ENCODE data around the gene ATE1. TPM values are rescaled to one million over a fixed set of nuclear protein-coding genes. Genes with fewer than 3 reads are reported as not detected.

The ATE1 gene
- total and polyA plus RNA-seq, 2 donors (not counting 3 experiments of a cell fraction or from before 2014, with no cell fraction given) = 8.7 to 27.1 TPM

- ChIA-PET CTCF (interaction anchor here (1.8 kb wide), 1 partner anchor 115 kb away, joined by 6 read pairs; no protein-coding TSS in a partner anchor), POLR2A (no interaction called here)
- dilution Hi-C loops (cut with MboI; ENCODE audit: extremely low pct_ligation_motif_present, low sequenced_read_pairs) = no loop called here
Observed at GRCh38 chr10:121936295-121936694, 8.5 kb upstream of the ATE1 start.

More at GRCh38 chr10:121936295-121936694, 8.5 kb upstream of the ATE1 start:
- TF ChIP-seq GATA2 (IDR thresholded peaks at IDR 0.05; ENCODE audit: insufficient read depth, insufficient read length, low read depth, low read length) (no peak), JUN (IDR thresholded peaks at IDR 0.05; ENCODE audit: borderline replicate concordance, insufficient read depth, insufficient read length, low read depth) (no peak), CTCF (IDR thresholded peaks at IDR 0.05; ENCODE audit: extremely low read depth in 1 of 2, insufficient read depth in 1 of 2, low read depth in 1 of 2, low read length in 2 of 2) (no peak), MAX (IDR thresholded peaks at IDR 0.05; ENCODE audit: insufficient read depth, insufficient read length) (no peak), POLR2AphosphoS5 (IDR thresholded peaks at IDR 0.05; ENCODE audit: insufficient read depth, low read depth, low read length) (no peak), POLR2A (IDR thresholded peaks at IDR 0.05; ENCODE audit: low read depth, low read length) (no peak), MYC (IDR thresholded peaks at IDR 0.05; ENCODE audit: low read depth, low read length) (no peak), FOS (IDR thresholded peaks at IDR 0.05; ENCODE audit: borderline replicate concordance, insufficient read depth, low read length) (no peak), EZH2 (IDR thresholded peaks at IDR 0.05; ENCODE audit: borderline replicate concordance, low read depth, low read length, severe bottlenecking) (no peak)
- Histone ChIP-seq H2AFZ (ENCODE audit: low read depth, low read length) (no peak overlapping the region), H3K4me2 (ENCODE audit: insufficient read depth, low read length) (no peak overlapping the region), H3K27me3 (ENCODE audit: control insufficient read depth in 2 of 2, insufficient read depth in 2 of 2, low read length in 2 of 2) (no peaks in the 10 kb centered on the region), H3K79me2 (ENCODE audit: control insufficient read depth, insufficient read depth, low read length) (no peaks in the 10 kb centered on the region), H3K4me3 (replicated peaks in 1 of 3; ENCODE audit: insufficient read depth in 1 of 3, low read depth in 1 of 3, low read length in 3 of 3) (no peak overlapping the region), H4K20me1 (replicated peaks; ENCODE audit: control insufficient read depth, extremely low read depth, insufficient read depth, low read length) (no peaks in the 10 kb centered on the region), H3K36me3 (ENCODE audit: control insufficient read depth in 2 of 2, extremely low read depth in 1 of 2, insufficient read depth in 2 of 2, low read length in 2 of 2) (no peaks in the 10 kb centered on the region), H3K9me3 (replicated peaks; ENCODE audit: control insufficient read depth, insufficient read depth, low read length) (no peaks in the 10 kb centered on the region), H3K9ac (replicated peaks; ENCODE audit: extremely low read depth, insufficient read depth, low read length) (no peak overlapping the region), H3K27ac (ENCODE audit: insufficient read depth, low read depth, low read length) (no peak overlapping the region), H3K4me1 (ENCODE audit: control insufficient read depth, extremely low read depth, insufficient read depth, low read length) (no peaks in the 10 kb centered on the region), H3K9me1 (replicated peaks; ENCODE audit: control insufficient read depth, extremely low read depth, insufficient read depth, low read length) (no peaks in the 10 kb centered on the region)
- no TSS peak for BruUV-seq (replicated peaks)
- FAIRE-seq = no peak
- no peak for DNase-seq (ENCODE audit: low read depth, low spot score)
- intact Hi-C loops (cut with micrococcal nuclease) = no loop called here
